RWPE1 (cell line): ENCODE results near the gene PXDN.

ENCODE experiments used
- CTCF ChIA-PET: fragments of 350-600 bp; sonication (Branson Sonifier 250); formaldehyde crosslinking; extraction: SDS; loops from one replicate; lab custom pipeline; 2021; lab: Yijun Ruan, JAX
- POLR2A ChIA-PET: fragments of 400-600 bp; formaldehyde crosslinking; extraction: SDS; loops from one replicate; lab custom pipeline; 2020; ENCODE audit warnings: antibody characterized with exemption; ENCODE audit not compliant: low non-redundant PET; lab: Yijun Ruan, JAX
- DNase-seq: peaks from one replicate; pipeline ENCODE4 v3.0.0; 2012; ENCODE audit warnings: low spot score
- H3K27ac ChIP-seq: fragments of 450-650 bp; 2 replicates; pipeline ENCODE4 v1.5.1; 2017
- CTCF ChIP-seq: fragments of 450-650 bp; conservative IDR thresholded peaks from 2 replicates; pipeline ENCODE4 v1.5.1; 2017; ENCODE audit warnings: low read depth, mild to moderate bottlenecking

Gene PXDN

GRCh38 chr2:1585635-1586034 lies 158.7 kb downstream of the PXDN start:
- ChIA-PET POLR2A (no interaction called here), CTCF (interaction anchor here (0.6 to 0.9 kb wide), 3 partner anchors 34 to 182 kb away, joined by 3 to 6 read pairs (median 3); no protein-coding TSS in a partner anchor)
- no peak for DNase-seq
- no peak overlapping the region for H3K27ac ChIP-seq
- TF ChIP-seq CTCF: no peak

- CTCF ChIA-PET: no interaction called here
- TF ChIP-seq CTCF: no peak
- DNase-seq: no peak
Observed at GRCh38 chr2:1584691-1585485, 159.4 kb downstream of the PXDN start.

GRCh38 chr2:1584051-1584531 lies 160.2 kb downstream of the PXDN start:
- TF ChIP-seq CTCF: no peak
- H3K27ac ChIP-seq: no peak overlapping the region
- ChIA-PET POLR2A (no interaction called here), CTCF (no interaction called here)
- no peak for DNase-seq

More at GRCh38 chr2:1584691-1585485, 159.4 kb downstream of the PXDN start:
- H3K27ac ChIP-seq: no peak overlapping the region
- POLR2A ChIA-PET: no interaction called here

- ChIA-PET CTCF (interaction anchor here (0.6 kb wide), 1 partner anchor 1007 kb away, joined by 4 read pairs; no protein-coding TSS in a partner anchor), POLR2A (no interaction called here)
- no peak for TF ChIP-seq CTCF
- H3K27ac ChIP-seq: no peak overlapping the region
- no peak for DNase-seq
Observed at GRCh38 chr2:1582891-1583341, 161.4 kb downstream of the PXDN start.

- CTCF ChIA-PET: no interaction called here
- H3K27ac ChIP-seq: no peak overlapping the region
- no peak for DNase-seq
- POLR2A ChIA-PET: no interaction called here
- no peak for TF ChIP-seq CTCF
Observed at GRCh38 chr2:1581965-1582625, 162.2 kb downstream of the PXDN start.
